Vagina (tissue), 2 donors: ENCODE data around the gene ARID5B. TPM values are rescaled to one million over a fixed set of nuclear protein-coding genes. Genes with fewer than 3 reads are reported as not detected.

Experiments used
- DNase-seq, 2 donors: peaks; one replicate each; pipeline ENCODE4 v3.0.0-alpha.2; 2017; ENCODE audit errors: extremely low spot score in 2 of 2
- H3K27ac ChIP-seq: fragments of 200-600 bp; sonication (generic); one replicate; pipeline ENCODE4 v1.5.1; 2019
- H3K27me3 ChIP-seq: fragments of 200-600 bp; sonication (generic); one replicate; pipeline ENCODE4 v1.5.1; 2019
- H3K36me3 ChIP-seq, 2 donors: fragments of 200-600 bp; sonication (generic); one replicate each; pipeline ENCODE4 v1.5.1; 2017 to 2019
- H3K4me1 ChIP-seq: fragments of 200-600 bp; sonication (generic); one replicate; pipeline ENCODE4 v1.5.1; 2019
- H3K4me3 ChIP-seq, 2 donors: fragments of 200-600 bp; sonication (generic); 1 replicate in 1 of 2; 2 replicates in 1 of 2; pipeline ENCODE4 v1.5.1; 2016 to 2019
- H3K9me3 ChIP-seq: fragments of 200-600 bp; sonication (generic); one replicate; pipeline ENCODE4 v1.5.1; 2019
- CTCF ChIP-seq, 3 experiments: fragments of 450-650 bp in 2 of 3; fragments of 200-600 bp in 1 of 3; sonication (generic) in 1 of 3; IDR thresholded peaks; one replicate each; pipeline ENCODE4 v1.5.1; 2017 to 2019; ENCODE audit warnings: antibody characterized with exemption in 3 of 3, mild to moderate bottlenecking in 2 of 3, moderate library complexity in 2 of 3
- POLR2A ChIP-seq, 2 donors: fragments of 450-650 bp; IDR thresholded peaks; one replicate each; pipeline ENCODE4 v1.6.1; 2017; ENCODE audit warnings: antibody characterized with exemption in 2 of 2, mild to moderate bottlenecking in 2 of 2, moderate library complexity in 2 of 2
- POLR2AphosphoS5 ChIP-seq, 2 donors: sonication (generic); formaldehyde crosslinking; IDR thresholded peaks; one replicate each; pipeline ENCODE4 v1.9.0; 2017; ENCODE audit warnings: antibody characterized with exemption in 2 of 2, mild to moderate bottlenecking in 2 of 2, low read depth in 1 of 2; ENCODE audit not compliant: insufficient read depth in 1 of 2
- intact Hi-C: fragments of 100-400 bp; cut with DNase I; formaldehyde crosslinking; loops from one replicate; pipeline ENCODE4 v1.15.1; 2023
- total RNA-seq: library from RNA; depleted of rRNA; stranded (reverse); fragments of >200 nt; gene quantifications from one replicate; pipeline ENCODE4 v1.2.3, GENCODE V29; 2016

ARID5B gene
- total RNA-seq, 1 donor from 2014 or later: 75.9 TPM

- H3K4me3 ChIP-seq: no peak overlapping the region
- peaks cover 2% of the 10 kb centered on the region for H3K4me1 ChIP-seq
- no peak overlapping the region for H3K27ac ChIP-seq
- no peaks in the 10 kb centered on the region for H3K9me3 ChIP-seq
- TF ChIP-seq POLR2AphosphoS5 (IDR thresholded peaks at IDR 0.05; ENCODE audit: insufficient read depth in 1 of 2, low read depth in 1 of 2) (no peak), POLR2A (IDR thresholded peaks at IDR 0.05) (no peak), CTCF (IDR thresholded peaks at IDR 0.05) (no peak)
- no peak for DNase-seq
- no peaks in the 10 kb centered on the region for H3K36me3 ChIP-seq
- intact Hi-C loops: no loop called here
- H3K27me3 ChIP-seq: no peaks in the 10 kb centered on the region
These were observed 202.4 kb downstream of the ARID5B start for GRCh38 chr10:62103857-62104256.

- no peaks in the 10 kb centered on the region for H3K9me3 ChIP-seq
- no peak for DNase-seq
- no peaks in the 10 kb centered on the region for H3K27me3 ChIP-seq
- no peak for TF ChIP-seq POLR2A (IDR thresholded peaks at IDR 0.05)
- no peak for TF ChIP-seq CTCF (IDR thresholded peaks at IDR 0.05)
- TF ChIP-seq POLR2AphosphoS5 (IDR thresholded peaks at IDR 0.05; ENCODE audit: insufficient read depth in 1 of 2, low read depth in 1 of 2): no peak
- intact Hi-C loops: no loop called here
- no peak overlapping the region for H3K4me3 ChIP-seq
- H3K27ac ChIP-seq: no peak overlapping the region
- H3K4me1 ChIP-seq: peaks cover 1% of the 10 kb centered on the region
- no peaks in the 10 kb centered on the region for H3K36me3 ChIP-seq
These were observed 205.5 kb downstream of the ARID5B start for GRCh38 chr10:62106929-62107519.

- Histone ChIP-seq H3K36me3 (no peaks in the 10 kb centered on the region), H3K4me3 (no peak overlapping the region), H3K27ac (no peak overlapping the region), H3K9me3 (no peaks in the 10 kb centered on the region), H3K4me1 (peaks cover 11% of the 10 kb centered on the region), H3K27me3 (no peaks in the 10 kb centered on the region)
- intact Hi-C loops: no loop called here
- TF ChIP-seq POLR2AphosphoS5 (IDR thresholded peaks at IDR 0.05; ENCODE audit: insufficient read depth in 1 of 2, low read depth in 1 of 2) (no peak), POLR2A (IDR thresholded peaks at IDR 0.05) (no peak), CTCF (IDR thresholded peaks at IDR 0.05) (no peak)
- DNase-seq: no peak
These were observed 207.5 kb downstream of the ARID5B start for GRCh38 chr10:62108759-62109586.

GRCh38 chr10:62109587-62110293 is 208.2 kb downstream of the ARID5B start:
- no peak for TF ChIP-seq CTCF (IDR thresholded peaks at IDR 0.05)
- Histone ChIP-seq H3K36me3 (no peaks in the 10 kb centered on the region), H3K4me3 (no peak overlapping the region)

More at GRCh38 chr10:62109587-62110293, 208.2 kb downstream of the ARID5B start:
- Histone ChIP-seq H3K27ac (no peak overlapping the region), H3K27me3 (no peaks in the 10 kb centered on the region), H3K9me3 (no peaks in the 10 kb centered on the region), H3K4me1 (peaks cover 11% of the 10 kb centered on the region)
- no peak for DNase-seq
- intact Hi-C loops: no loop called here
